AG09309 (cell line): ENCODE measurements around the gene AK5.

Source experiments
- DNase-seq: peaks from one replicate; pipeline ENCODE4 v3.0.0-alpha.2; 2010; ENCODE audit warnings: low read depth
- H3K4me3 ChIP-seq: 2 replicates; pipeline ENCODE4 v1.5.1; 2011; ENCODE audit warnings: mild to moderate bottlenecking, low read depth, low read length, moderate library complexity; ENCODE audit not compliant: control insufficient read depth
- TF ChIP-seq, protein P1 (sequence below): IDR thresholded peaks from 2 replicates; pipeline ENCODE4 v1.5.1; 2011; ENCODE audit warnings: mild to moderate bottlenecking, low read depth, low read length, inconsistent platforms; ENCODE audit not compliant: insufficient read depth, control insufficient read depth; ENCODE audit errors: missing control alignments

AK5 gene

GRCh38 chr1:77370161-77370560, 88.3 kb downstream of the AK5 start:
- TF ChIP-seq, protein P1, sequence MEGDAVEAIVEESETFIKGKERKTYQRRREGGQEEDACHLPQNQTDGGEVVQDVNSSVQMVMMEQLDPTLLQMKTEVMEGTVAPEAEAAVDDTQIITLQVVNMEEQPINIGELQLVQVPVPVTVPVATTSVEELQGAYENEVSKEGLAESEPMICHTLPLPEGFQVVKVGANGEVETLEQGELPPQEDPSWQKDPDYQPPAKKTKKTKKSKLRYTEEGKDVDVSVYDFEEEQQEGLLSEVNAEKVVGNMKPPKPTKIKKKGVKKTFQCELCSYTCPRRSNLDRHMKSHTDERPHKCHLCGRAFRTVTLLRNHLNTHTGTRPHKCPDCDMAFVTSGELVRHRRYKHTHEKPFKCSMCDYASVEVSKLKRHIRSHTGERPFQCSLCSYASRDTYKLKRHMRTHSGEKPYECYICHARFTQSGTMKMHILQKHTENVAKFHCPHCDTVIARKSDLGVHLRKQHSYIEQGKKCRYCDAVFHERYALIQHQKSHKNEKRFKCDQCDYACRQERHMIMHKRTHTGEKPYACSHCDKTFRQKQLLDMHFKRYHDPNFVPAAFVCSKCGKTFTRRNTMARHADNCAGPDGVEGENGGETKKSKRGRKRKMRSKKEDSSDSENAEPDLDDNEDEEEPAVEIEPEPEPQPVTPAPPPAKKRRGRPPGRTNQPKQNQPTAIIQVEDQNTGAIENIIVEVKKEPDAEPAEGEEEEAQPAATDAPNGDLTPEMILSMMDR = no peak
- no peak overlapping the region; the same call in 1 of the 2 replicates for H3K4me3 ChIP-seq
- DNase-seq = no peak

DNA sequence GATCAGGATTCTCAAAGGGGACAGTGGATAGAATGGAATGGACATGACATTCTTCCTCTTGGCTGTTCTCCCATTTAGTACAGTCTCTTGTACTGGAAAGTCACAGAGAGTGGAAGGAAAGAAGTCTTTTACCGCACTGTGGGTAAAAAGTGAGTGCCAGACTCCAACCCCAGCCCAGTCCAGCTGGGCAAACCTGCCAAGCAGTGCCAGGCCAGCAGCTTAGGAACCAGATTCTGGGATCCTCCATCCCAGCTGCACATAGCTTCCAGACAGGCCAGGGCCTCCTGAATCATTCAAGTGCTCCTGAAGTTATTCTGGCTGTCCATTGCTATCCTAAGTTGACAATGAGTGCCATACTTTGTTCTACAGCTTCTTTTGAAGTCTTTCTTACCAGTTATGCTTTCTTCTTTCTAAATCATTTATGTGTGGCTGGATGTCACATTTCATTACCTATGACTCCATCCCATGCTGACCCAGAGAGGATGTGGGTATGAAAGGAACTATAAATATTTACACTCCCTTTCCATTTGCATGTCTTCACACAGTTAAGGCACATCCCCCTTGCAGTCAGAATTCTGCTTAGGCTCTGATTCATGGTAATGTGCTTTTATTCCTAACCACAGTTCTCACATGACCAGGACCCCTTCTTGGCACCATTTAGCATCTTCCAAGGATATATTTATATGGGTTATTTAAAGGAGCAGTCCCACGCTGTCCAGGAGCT, 88.9 kb downstream of the AK5 start:
- TF ChIP-seq, protein P1 = no peak
- DNase-seq = peak; percentile 91
- no peak overlapping the region for H3K4me3 ChIP-seq

- H3K4me3 ChIP-seq = no peak overlapping the region
- no peak for DNase-seq
- TF ChIP-seq, protein P1 = no peak
Measured at GRCh38 chr1:77371396-77371795, 89.6 kb downstream of the AK5 start.

DNA sequence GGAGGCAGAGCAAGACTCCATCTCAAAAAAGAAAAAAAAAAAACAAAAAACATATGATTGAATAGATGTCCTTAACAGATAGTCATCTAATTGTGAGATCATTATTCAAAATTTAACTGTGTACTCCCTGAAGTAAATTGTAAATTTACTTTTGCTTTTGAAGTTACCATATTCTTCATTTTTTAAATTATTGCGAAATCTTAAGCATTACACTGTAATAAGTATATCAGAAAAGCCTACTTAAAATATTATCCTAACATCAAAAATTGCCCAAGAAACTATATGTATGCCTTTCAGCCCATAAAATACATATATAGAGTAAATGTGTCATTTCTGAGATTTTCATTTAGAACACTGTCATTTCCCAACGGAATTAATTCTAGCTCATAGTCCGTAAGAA, 91.9 kb downstream of the AK5 start:
- H3K4me3 ChIP-seq = no peak overlapping the region
- TF ChIP-seq, protein P1 = no peak
- no peak for DNase-seq

- no peak overlapping the region for H3K4me3 ChIP-seq
- no peak for DNase-seq
- TF ChIP-seq, protein P1 = no peak
Measured at GRCh38 chr1:77375541-77375940, 93.7 kb downstream of the AK5 start.

- DNase-seq = no peak
- TF ChIP-seq, protein P1 = no peak
- no peak overlapping the region for H3K4me3 ChIP-seq
Measured at GRCh38 chr1:77375990-77376389, 94.2 kb downstream of the AK5 start.
